GM19467 (cell line): ENCODE results near the gene PROCA1.
"Not testable (repeated sequence)": the region's sequence is repeated elsewhere in the genome, so short reads cannot be mapped to it uniquely, and the experiment has no call there.

ENCODE experiments used
- ATAC-seq: cut with Tn5 transposase; IDR thresholded peaks from one replicate; pipeline ENCODE4 v1.9.1; 2021; ENCODE audit warnings: mild to moderate bottlenecking, moderate library complexity; ENCODE audit not compliant: unreplicated experiment

PROCA1 gene

DNA sequence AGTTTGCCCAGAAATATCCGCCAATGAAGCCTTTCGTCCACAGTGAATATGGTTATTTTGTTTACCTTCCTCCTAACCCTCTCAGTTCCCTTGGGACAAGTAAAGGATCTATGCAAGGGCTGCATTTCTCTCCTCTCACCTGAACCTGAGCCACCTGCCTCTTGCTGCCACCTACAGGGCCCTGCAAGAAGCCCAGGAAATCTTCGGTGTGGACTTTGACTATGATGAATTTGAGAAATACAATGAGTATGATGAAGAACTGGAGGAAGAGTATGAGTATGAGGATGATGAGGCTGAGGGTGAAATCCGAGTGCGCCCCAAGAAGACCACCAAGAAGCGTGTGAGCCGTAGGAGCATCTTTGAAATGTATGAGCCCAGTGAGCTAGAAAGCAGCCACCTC, 35.7 kb downstream of the PROCA1 start:
- no peak for ATAC-seq

DNA sequence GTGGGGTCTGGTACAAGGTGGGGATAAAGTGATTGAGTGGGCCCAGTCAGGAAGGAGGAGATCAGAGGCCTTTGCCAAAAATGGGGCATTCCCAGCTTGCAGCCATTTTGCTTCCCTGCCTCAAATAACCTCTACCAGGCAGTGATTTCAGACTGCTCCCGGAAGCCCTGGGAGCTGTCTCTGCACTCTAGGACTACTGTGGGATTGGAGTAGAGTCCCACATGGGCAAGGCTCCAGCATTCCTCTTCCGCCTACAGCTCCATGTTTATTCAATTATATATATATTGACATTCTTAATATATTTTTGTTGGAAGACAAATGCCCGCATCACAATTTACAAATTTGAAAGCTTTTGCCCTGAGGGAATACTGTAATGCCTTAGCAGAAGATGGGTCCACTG, 36.2 kb downstream of the PROCA1 start:
- ATAC-seq = no peak

DNA sequence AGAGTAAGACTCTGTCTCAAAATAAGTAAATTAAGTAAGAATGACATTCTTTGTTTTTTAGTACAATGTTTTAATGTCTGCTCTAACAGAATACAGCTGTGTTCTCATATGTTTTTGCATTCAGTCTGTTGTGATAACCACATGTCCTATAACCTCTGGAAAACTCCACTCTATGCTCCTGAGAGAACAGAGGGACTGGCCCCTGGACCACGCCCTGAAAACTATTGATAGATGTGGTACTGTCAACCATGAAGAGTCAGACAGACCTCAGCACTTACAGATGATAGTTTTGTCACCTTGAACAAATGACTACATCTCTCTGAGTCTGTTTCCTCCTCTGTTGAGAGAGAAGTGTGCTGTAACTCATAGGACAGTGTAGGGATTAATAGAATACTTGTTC, 41.8 kb downstream of the PROCA1 start:
- ATAC-seq = no peak

DNA sequence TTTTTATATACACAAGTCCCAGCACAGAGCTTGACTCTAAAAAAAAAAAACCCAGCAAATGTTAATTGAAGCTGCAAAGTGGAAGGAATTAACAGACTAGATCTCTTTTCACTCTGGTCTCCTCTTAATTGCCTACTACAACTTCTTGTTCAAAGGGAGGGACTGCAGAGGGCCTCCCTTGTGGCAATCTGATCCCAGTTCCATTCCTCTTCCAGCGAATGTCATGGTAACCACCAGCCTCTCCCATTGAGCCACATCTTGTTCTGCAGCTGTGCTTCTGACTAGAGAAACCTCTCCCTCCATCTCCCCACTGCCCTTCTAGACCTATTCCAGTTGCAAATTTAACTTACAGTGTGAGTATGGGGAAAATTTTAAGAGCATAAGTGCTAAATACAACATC, 43.8 kb downstream of the PROCA1 start:
- no peak for ATAC-seq

DNA sequence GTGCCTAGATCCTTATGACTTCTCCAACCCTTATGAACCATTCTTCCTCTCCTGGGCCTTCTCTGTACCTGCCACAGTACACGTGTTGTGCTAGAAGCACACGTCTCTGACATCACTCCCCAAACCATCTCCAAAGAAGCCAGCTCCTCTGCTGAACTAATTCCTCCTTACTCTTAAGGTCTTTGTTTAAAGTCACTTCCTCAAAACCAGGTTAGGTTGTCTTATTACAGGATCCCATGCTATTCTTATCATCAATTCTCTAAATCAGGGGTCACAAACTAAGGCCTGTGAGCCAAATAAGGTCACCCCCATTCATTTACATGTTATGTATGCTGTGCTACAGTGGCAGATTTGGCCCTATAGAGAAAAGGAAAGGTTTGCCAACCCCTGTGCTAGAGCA, 45.7 kb downstream of the PROCA1 start:
- no peak for ATAC-seq

DNA sequence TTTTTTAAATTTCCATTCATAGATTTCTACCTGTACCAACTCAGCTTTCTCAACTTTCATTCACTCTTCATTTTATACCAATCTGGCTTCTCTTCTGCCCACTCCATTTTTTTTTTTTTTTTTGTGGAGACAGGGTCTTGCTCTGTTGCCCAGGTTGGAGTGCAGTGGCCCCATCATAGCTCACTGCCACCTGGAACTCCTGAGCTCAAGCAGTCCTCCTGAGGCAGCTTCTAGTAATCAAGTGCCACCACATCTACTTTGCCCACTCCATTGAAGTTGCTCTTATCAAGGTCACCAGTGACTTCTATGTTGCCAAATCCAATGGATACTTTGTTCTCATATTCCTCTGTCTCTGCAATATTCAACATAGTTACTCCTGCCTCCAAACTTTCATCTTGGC, 48.0 kb downstream of the PROCA1 start:
- ATAC-seq = no peak

DNA sequence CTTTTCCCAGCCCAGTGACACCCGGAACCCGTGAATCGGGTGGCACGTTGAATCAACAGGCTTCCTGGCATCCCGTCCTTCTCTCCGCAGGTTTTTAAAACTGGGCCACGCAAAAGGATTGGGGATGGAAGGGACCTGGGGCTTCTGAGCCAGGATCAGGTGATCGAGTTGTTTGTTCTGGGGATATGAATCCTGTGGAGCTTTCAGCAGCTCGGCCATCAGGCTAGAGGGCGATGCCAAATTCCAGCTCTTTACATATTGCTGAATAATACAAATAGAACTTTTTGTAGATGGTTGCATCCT, 49.2 kb downstream of the PROCA1 start:
- peak; percentile 11 for ATAC-seq

DNA sequence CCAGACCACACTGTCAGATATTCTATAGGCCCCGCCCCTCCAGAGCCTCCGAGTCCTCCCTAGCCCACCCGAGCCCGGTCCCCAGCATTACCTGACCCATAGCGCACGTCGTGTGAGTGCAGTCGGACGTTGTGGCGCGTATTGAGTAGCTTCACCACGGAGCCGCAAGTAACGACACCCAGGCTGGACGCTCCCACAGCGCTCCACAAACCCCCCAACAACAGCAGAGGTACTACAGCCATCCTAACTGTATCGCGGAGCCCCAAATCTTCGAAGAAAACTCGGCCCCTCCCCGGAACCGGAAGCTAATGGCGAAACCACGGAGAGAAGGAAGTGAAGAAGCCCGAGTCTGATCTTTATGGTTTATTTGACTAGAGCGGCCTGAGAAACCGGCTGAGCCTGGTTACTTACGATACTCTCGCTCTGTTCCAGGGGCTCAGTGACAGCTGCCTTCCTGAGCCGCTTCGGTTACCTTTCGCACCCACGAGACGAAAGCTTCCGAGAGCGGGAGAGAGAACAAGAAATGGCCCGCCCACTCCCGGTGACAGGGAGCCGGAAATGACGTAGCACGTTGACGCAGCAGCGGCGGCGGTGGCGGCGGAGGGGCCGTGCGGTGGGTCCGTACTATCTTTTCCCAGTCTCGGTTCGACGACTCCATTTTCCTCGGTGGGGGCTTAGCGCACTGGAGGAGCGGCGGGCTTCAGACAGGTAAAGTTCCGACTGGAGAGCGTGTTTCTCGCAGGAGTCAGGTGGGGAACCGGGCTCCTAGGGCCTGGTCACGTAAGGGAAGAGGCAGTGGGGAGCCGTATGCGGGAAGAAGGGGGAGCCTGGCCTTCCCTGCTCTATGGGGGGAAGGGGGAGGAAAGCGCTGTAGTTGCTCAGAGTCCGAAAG, 49.8 kb downstream of the PROCA1 start, which contains the start of the genes SDF2 and SUPT6H:
Gene SDF2, minus strand, starts transcription at position 272 of the 892 bp plus-strand sequence. Its CDS starts 30 bp downstream, at position 242.
Gene SUPT6H, plus strand, starts transcription at position 571 of the 892 bp plus-strand sequence. CDS start 11,197 bp downstream, outside the sequence.
- peak; percentile 60 for ATAC-seq

DNA sequence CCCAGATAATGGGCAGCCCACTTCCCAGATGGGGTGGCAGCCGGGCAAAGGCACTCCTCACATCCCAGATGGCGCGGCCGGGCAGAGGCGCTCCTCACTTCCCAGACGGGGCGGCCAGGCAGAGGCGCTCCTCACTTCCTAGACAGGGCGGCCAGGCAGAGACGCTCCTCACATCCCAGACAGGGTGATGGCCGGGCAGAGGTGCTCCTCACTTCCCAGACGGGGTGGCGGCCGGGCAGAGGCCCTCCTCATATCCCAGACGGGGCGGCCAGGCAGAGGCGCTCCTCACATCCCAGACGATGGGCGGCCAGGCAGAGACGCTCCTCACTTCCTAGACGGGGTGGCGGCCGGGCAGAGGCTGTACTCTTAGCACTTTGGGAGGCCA, 52.2 kb downstream of the PROCA1 start:
- ATAC-seq = not testable (repeated sequence)

DNA sequence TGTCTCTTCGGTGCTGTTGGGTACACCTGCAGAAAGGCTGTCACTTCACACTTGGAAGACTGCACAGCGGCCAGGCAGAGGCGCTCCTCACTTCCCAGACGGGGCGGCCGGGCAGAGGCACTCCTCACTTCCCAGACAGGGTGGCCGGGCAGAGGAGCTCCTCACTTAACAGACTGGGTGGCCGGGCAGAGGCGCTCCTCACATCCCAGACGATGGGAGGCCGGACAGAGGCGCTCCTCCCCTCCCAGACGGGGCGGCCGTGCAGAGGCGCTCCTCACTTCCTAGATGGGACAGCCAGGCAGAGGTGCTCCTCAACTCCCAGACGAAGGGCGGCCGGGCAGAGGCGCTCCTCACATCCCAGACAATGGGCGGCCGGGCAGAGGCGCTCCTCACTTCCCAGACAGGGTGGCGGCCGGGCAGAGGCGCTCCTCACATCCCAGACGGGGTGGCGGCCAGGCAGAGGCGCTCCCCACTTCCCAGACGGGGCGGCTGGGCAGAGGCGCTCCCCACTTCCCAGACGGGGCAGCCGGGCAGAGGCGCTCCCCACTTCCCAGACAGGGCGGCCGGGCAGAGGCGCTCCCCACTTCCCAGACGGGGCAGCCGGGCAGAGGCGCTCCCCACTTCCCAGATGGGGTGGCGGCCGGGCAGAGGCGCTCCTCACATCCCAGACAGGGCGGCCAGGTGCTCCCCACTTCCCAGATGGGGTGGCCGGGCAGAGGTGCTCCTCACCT, 52.8 kb downstream of the PROCA1 start:
- not testable (repeated sequence) for ATAC-seq

DNA sequence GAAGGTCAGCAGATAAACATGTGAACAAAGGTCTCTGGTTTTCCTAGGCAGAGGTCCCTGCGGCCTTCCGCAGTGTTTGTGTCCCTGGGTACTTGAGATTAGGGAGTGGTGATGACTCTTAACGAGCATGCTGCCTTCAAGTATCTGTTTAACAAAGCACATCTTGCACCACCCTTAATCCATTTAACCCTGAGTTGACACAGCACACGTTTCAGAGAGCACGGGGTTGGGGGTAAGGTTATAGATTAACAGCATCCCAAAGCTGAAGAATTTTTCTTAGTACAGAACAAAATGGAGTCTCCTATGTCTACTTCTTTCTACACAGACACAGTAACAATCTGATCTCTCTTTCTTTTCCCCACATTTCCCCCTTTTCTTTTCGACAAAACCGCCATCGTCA, 53.3 kb downstream of the PROCA1 start:
- ATAC-seq = not testable (repeated sequence)

DNA sequence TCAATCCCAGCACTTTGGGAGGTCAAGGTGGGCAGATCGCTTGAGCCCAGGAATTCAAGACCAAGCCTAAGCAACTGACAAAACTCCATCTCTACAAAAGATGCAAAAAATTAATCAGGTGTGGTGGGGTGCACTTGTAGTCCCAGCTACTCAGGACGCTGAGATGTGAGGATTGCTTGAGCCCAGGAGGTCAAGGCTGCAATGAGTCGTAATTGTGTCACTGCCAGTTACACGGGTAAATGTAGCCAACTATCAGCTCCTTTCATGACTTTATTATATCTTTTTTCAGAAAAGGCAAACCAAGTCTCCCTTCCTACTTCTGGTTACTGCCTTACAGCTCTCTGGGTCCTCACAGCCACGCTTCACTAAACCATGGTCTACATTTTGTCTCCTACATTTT, 53.9 kb downstream of the PROCA1 start:
- ATAC-seq = no peak

DNA sequence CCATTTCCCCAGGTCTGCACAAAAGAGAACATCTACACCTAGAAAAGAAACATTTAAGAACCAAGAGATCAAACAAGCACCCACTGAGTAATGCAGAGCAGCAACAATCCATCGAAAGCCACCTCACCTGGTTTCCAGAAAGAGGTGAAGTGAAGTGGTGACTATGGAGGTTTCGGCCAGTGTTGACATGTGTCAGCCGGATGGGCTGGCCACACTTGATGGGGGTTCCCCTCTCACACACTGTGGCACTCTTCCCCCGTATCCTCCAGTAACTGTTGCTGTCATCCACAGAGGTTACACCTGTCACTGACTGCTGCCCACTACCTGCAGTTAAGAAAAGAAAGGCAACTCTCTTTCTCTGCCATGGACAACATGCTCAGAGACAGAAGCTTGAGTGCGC, 56.5 kb downstream of the PROCA1 start:
- ATAC-seq = no peak
